Tibial artery (tissue), 4 donors: ENCODE measurements around the gene F10.

Source experiments
- DNase-seq, 2 donors: peaks; one replicate each; pipeline ENCODE4 v3.0.0-alpha.2; 2019
- H3K27ac ChIP-seq, 2 donors: fragments of 200-600 bp; sonication (generic) in 1 of 2; 1 replicate in 1 of 2; 2 replicates in 1 of 2; pipeline ENCODE4 v1.5.1; 2018 to 2019; ENCODE audit warnings: mild to moderate bottlenecking in 1 of 2
- H3K27me3 ChIP-seq, 2 donors: fragments of 200-600 bp; sonication (generic) in 1 of 2; one replicate each; pipeline versions ENCODE4 v1.5.1 to v1.6.0; 2016 to 2019
- H3K36me3 ChIP-seq, 3 donors: fragments of 200-600 bp; sonication (generic) in 2 of 3; one replicate each; pipeline ENCODE4 v1.5.1; 2016 to 2019; ENCODE audit warnings: mild to moderate bottlenecking in 2 of 3
- H3K4me1 ChIP-seq, 4 donors: fragments of 200-600 bp; sonication (generic) in 2 of 4; 1 replicate in 3 of 4; 2 replicates in 1 of 4; pipeline ENCODE4 v1.5.1; 2016 to 2019
- H3K4me3 ChIP-seq, 2 donors: fragments of 200-600 bp; sonication (generic) in 1 of 2; 1 replicate in 1 of 2; 2 replicates in 1 of 2; pipeline ENCODE4 v1.5.1; 2018 to 2019; ENCODE audit warnings: mild to moderate bottlenecking in 2 of 2
- H3K9me3 ChIP-seq, 3 donors: fragments of 200-600 bp; sonication (generic) in 1 of 3; one replicate each; pipeline ENCODE4 v1.5.1; 2016 to 2019
- intact Hi-C: fragments of 100-400 bp; cut with DNase I; formaldehyde crosslinking; loops from one replicate; pipeline ENCODE4 v1.15.0; 2023; ENCODE audit warnings: low total_unique reads
- TF ChIP-seq, protein P1 (sequence below), 2 experiments: fragments of 200-600 bp in 1 of 2; fragments of 450-650 bp in 1 of 2; IDR thresholded peaks; one replicate each; pipeline ENCODE4 v1.5.1; 2017 to 2019; ENCODE audit warnings: antibody characterized with exemption in 2 of 2, mild to moderate bottlenecking in 1 of 2, moderate library complexity in 1 of 2

The F10 gene

DNA sequence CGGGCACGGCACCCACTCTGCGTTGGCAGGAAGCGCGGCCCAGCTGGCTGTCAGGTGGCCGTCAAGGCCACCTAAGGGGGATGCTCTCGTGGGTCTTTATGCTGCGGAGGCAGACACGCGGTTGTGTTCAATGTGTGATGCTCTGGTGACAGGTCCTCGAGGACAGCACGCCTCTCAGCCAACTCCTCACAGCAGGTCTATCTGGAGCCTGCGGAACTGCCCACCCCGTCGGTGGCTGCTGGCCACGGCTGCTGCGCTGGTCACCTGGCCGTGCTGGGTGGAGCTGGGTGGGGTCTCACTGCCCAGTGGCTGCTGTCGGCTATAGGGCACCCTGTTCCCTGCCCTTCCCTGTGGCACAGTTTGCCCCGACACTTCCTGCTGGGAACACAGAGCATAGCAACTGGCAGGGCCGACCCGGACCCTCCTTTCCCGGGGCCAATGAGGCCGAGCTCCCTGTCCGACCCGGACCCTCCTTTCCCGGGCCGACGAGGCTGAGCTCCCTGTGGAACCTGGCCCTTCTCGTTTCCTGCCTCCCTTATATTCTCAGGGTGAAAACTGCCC lies 31.3 kb upstream of the F10 start:
- intact Hi-C loops = no loop called here
- Histone ChIP-seq H3K4me1 (no peaks in the 10 kb centered on the region), H3K36me3 (peaks cover 10 to 81% (median 23%) of the 10 kb centered on the region in 3 donors), H3K27me3 (peaks cover 0 to 9% of the 10 kb centered on the region in 2 donors), H3K9me3 (no peaks in the 10 kb centered on the region), H3K4me3 (no peak overlapping the region), H3K27ac (no peak overlapping the region)
- no peak for DNase-seq
- TF ChIP-seq, protein P1, sequence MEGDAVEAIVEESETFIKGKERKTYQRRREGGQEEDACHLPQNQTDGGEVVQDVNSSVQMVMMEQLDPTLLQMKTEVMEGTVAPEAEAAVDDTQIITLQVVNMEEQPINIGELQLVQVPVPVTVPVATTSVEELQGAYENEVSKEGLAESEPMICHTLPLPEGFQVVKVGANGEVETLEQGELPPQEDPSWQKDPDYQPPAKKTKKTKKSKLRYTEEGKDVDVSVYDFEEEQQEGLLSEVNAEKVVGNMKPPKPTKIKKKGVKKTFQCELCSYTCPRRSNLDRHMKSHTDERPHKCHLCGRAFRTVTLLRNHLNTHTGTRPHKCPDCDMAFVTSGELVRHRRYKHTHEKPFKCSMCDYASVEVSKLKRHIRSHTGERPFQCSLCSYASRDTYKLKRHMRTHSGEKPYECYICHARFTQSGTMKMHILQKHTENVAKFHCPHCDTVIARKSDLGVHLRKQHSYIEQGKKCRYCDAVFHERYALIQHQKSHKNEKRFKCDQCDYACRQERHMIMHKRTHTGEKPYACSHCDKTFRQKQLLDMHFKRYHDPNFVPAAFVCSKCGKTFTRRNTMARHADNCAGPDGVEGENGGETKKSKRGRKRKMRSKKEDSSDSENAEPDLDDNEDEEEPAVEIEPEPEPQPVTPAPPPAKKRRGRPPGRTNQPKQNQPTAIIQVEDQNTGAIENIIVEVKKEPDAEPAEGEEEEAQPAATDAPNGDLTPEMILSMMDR (IDR thresholded peaks at IDR 0.05) = no peak

DNA sequence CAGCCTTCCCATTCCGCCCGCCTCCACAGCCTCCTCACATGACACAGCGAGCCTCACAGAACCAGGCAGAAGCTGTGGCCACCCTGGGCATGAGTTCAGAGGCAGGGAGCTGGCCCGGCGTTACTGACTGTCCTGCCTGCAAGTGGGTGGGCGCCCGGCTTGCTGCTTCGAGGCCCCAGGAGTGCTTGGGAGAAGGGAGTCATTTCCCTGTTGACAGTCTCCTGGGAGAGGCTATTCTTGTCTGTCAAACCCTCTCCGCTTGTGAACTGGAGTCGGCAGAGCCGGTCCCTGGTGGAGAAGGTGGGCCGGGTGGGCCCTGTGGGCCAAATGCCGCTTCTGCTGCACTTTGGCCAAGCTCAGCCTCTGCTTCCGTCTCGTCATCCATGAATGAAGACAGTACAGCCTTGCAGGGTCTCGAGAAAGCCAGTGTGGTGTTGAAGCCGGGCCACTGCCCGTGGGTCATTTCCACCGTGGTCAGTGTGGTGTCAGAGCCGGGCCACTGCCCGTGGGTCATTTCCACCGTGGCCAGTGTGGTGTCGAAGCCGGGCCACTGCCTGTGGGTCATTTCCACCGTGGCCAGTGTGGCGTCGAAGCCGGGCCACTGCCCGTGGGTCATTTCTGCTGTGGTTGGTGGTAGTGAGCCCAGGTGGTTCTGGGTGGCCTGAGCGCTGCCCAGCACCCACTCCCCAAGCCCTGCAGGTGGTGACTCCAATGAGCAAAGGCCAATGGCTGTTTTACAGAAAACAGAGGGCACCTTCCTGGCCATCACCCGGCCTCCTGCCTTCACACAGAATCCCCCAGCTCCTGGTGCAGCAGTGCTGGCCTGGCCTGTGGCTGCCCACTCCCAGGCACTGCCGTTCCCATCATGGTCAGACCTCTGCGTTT lies 30.5 kb upstream of the F10 start:
- intact Hi-C loops = no loop called here
- Histone ChIP-seq H3K9me3 (no peaks in the 10 kb centered on the region), H3K27me3 (peaks cover 0 to 10% of the 10 kb centered on the region in 2 donors), H3K36me3 (peaks cover 10 to 81% (median 20%) of the 10 kb centered on the region in 3 donors), H3K4me1 (no peaks in the 10 kb centered on the region), H3K27ac (no peak overlapping the region), H3K4me3 (no peak overlapping the region)
- TF ChIP-seq, protein P1 (IDR thresholded peaks at IDR 0.05) = no peak
- no peak for DNase-seq

DNA sequence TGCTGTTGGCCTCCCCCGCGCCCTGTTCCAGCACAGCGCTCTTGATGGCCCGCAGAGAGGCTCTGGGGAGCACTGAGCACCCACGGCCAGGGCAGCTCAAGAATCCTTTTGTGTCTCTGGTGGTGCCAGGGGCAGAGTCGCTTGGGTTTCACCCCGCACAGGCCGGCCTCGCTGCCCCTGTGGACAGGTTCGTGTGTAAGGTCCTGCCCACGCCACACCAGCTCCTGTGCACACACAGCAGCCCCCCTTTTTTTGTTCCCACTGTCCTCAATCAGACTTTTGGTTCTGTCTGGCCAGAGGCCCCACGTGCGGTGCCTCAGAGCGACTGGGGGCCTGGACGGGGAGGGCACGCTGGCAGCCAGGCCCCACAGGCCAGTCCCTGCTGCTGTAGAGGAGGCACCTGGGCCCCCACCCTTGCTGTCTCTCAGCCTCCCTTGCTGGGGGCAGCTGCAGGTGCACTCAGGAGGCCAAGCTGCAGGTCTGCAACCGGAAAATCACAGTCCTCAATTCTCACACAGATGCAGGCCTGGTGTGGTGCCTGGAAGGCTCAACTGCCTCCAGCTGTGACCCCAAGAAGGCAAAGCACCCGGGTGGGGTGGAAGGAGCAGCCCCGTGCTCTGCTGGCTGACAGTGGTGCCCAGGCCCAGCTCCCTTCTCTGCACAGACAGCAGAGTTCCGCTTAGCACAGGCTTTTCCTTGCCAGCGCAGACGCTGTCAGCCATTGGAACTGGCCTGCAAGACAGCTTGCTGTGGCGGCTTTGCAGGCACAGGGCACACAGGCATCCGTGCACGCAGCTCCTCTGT lies 29.6 kb upstream of the F10 start:
- Histone ChIP-seq H3K4me3 (no peak overlapping the region), H3K9me3 (no peaks in the 10 kb centered on the region), H3K4me1 (no peaks in the 10 kb centered on the region), H3K27ac (no peak overlapping the region), H3K36me3 (peaks cover 3 to 75% (median 11%) of the 10 kb centered on the region in 3 donors), H3K27me3 (peaks cover 0 to 10% of the 10 kb centered on the region in 2 donors)
- TF ChIP-seq, protein P1 (IDR thresholded peaks at IDR 0.05) = no peak
- intact Hi-C loops = no loop called here
- DNase-seq = no peak

DNA sequence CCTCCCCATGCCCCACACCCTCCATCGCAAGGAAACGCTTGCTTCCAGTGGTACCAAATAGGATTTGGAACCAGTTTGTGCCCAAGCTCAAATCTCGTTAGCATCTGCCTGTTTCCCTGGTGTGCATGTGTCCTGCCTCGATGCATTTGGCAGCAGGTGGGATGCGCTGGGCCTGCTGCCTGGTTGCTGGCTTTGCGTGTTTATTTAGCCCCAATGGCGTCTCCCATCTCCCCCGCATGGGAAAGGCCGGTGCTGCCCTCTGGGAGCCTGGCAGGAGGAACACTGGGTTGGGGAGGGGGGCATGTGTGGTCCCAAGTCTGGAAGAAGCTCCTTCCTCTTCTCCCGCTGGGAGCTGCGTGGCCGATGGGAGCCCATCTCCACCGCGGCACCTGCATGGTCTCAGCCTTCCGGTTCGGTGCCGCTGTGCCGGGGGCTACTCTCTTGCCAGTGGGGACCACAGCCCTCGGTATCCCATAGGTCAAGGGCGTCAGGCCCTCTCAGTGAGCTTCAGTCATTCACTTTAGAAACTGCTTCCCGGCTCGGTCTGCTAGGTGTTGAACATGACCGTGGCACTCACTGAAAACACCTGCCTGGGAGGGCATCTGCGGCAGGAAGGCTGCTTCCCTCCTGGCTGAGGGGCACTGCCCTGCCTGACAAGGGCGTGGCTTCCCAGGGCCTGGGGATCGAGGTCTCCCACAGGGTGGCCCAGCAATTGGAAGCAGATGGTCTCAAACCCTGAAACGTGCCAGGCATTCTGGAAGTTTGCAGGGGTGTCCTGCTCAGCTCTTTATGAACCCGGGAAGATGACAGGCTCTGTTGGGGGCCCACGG lies 28.8 kb upstream of the F10 start:
- Histone ChIP-seq H3K27ac (no peak overlapping the region), H3K4me3 (no peak overlapping the region), H3K27me3 (peaks cover 0 to 10% of the 10 kb centered on the region in 2 donors), H3K36me3 (peaks cover 0 to 74% (median 3%) of the 10 kb centered on the region in 3 donors), H3K4me1 (no peaks in the 10 kb centered on the region), H3K9me3 (no peaks in the 10 kb centered on the region)
- TF ChIP-seq, protein P1 (IDR thresholded peaks at IDR 0.05) = no peak
- intact Hi-C loops = no loop called here
- no peak for DNase-seq

DNA sequence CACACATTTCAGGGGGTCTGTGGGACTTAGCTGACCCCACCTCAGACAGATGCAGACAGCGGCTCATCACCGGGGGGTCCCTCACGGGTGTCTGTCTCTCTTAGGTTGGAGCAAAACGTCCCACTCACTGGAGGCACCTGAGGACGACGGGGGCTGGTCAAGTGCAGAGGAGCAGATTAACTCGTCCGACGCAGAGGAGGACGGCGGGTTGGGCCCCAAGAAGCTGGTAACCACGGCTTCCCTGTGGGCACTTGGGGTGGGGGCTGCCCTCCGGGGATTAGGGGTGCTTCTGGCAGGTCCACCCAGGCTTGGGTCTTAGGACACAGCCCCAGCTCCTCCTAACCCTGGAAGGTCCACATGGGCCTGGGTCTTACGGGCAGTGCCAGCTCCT lies 28.2 kb upstream of the F10 start:
- no peak overlapping the region for H3K4me3 ChIP-seq
- peaks cover 0 to 69% (median 3%) of the 10 kb centered on the region in 3 donors for H3K36me3 ChIP-seq
- intact Hi-C loops = no loop called here
- H3K9me3 ChIP-seq = no peaks in the 10 kb centered on the region
- H3K27me3 ChIP-seq = peaks cover 0 to 10% of the 10 kb centered on the region in 2 donors
- no peaks in the 10 kb centered on the region for H3K4me1 ChIP-seq
- DNase-seq = no peak
- TF ChIP-seq, protein P1 (IDR thresholded peaks at IDR 0.05) = no peak
- H3K27ac ChIP-seq = no peak overlapping the region
